ENCODE data around the gene GTPBP1. TPM values are rescaled to one million over a fixed set of nuclear protein-coding genes. Genes with fewer than 3 reads are reported as not detected.

Gene GTPBP1
- total and polyA plus RNA-seq, 2 donors (not counting 3 experiments of a cell fraction or from before 2014, with no cell fraction given) = 29.8 to 50.3 TPM

GRCh38 chr22:38694940-38695339 is 10.8 kb upstream of the GTPBP1 start:
- intact Hi-C loops (cut with micrococcal nuclease) = no loop called here

More at GRCh38 chr22:38694940-38695339, 10.8 kb upstream of the GTPBP1 start:
- POLR2A ChIA-PET = interaction anchor here (0.6 kb wide), 1 partner anchor 141 kb away, joined by 3 read pairs; no protein-coding TSS in a partner anchor
- Histone ChIP-seq H3K9ac (replicated peaks; ENCODE audit: extremely low read depth, insufficient read depth, low read length) (peak overlapping the region; percentile 5), H3K36me3 (ENCODE audit: control insufficient read depth in 2 of 2, extremely low read depth in 1 of 2, insufficient read depth in 2 of 2, low read length in 2 of 2) (peaks cover 7 to 13% of the 10 kb centered on the region in 2 experiments), H4K20me1 (replicated peaks; ENCODE audit: control insufficient read depth, extremely low read depth, insufficient read depth, low read length) (peaks cover 2% of the 10 kb centered on the region), H3K27ac (ENCODE audit: insufficient read depth, low read depth, low read length) (peak overlapping the region; percentile 69), H3K9me3 (replicated peaks; ENCODE audit: control insufficient read depth, insufficient read depth, low read length) (no peaks in the 10 kb centered on the region), H3K27me3 (ENCODE audit: control insufficient read depth in 2 of 2, insufficient read depth in 2 of 2, low read length in 2 of 2) (no peaks in the 10 kb centered on the region), H3K79me2 (ENCODE audit: control insufficient read depth, insufficient read depth, low read length) (peaks cover 78% of the 10 kb centered on the region), H2AFZ (ENCODE audit: low read depth, low read length) (no peak overlapping the region), H3K9me1 (replicated peaks; ENCODE audit: control insufficient read depth, extremely low read depth, insufficient read depth, low read length) (no peaks in the 10 kb centered on the region), H3K4me1 (ENCODE audit: control insufficient read depth, extremely low read depth, insufficient read depth, low read length) (peaks cover 60% of the 10 kb centered on the region), H3K4me2 (ENCODE audit: insufficient read depth, low read length) (peak overlapping the region; percentile 51), H3K4me3 (replicated peaks in 1 of 3; ENCODE audit: insufficient read depth in 1 of 3, low read depth in 1 of 3, low read length in 3 of 3) (no peak overlapping the region)
- BruUV-seq (replicated peaks) = no TSS peak
- FAIRE-seq (no peak), DNase-seq (ENCODE audit: low read depth, low spot score) (peak; percentile 37)
- CTCF ChIA-PET = interaction anchor here (7.3 kb wide), 1 partner anchor 12 kb away, joined by 59 read pairs; the partner anchor contains the start of gene TOMM22
- peak; percentile 47 for TF ChIP-seq JUN (IDR thresholded peaks at IDR 0.05; ENCODE audit: borderline replicate concordance, insufficient read depth, insufficient read length, low read depth)
- TF ChIP-seq MYC (IDR thresholded peaks at IDR 0.05; ENCODE audit: low read depth, low read length) = no peak
- no peak for TF ChIP-seq MAX (IDR thresholded peaks at IDR 0.05; ENCODE audit: insufficient read depth, insufficient read length)
- peak; percentile 75 for TF ChIP-seq GATA2 (IDR thresholded peaks at IDR 0.05; ENCODE audit: insufficient read depth, insufficient read length, low read depth, low read length)
- TF ChIP-seq EZH2 (IDR thresholded peaks at IDR 0.05; ENCODE audit: borderline replicate concordance, low read depth, low read length, severe bottlenecking) = no peak
- no peak for TF ChIP-seq POLR2A (IDR thresholded peaks at IDR 0.05; ENCODE audit: low read depth, low read length)
- TF ChIP-seq CTCF (IDR thresholded peaks at IDR 0.05; ENCODE audit: extremely low read depth in 1 of 2, insufficient read depth in 1 of 2, low read depth in 1 of 2, low read length in 2 of 2) = no peak
- peak; percentile 26 for TF ChIP-seq POLR2AphosphoS5 (IDR thresholded peaks at IDR 0.05; ENCODE audit: insufficient read depth, low read depth, low read length)
- no peak for TF ChIP-seq FOS (IDR thresholded peaks at IDR 0.05; ENCODE audit: borderline replicate concordance, insufficient read depth, low read length)
- dilution Hi-C loops (cut with MboI; ENCODE audit: extremely low pct_ligation_motif_present, low sequenced_read_pairs) = no loop called here
